Neural progenitor cell (in vitro differentiated cells): Measurements from ENCODE around the gene EPSTI1.

ENCODE experiments used
- EZH2 ChIP-seq: fragments of 200-600 bp; sonication (generic); IDR thresholded peaks from 2 replicates; pipeline ENCODE4 v1.6.1; 2017; ENCODE audit warnings: antibody characterized with exemption, mild to moderate bottlenecking, moderate library complexity
- TF ChIP-seq, protein P1 (sequence below): fragments of 200-600 bp; sonication (generic); IDR thresholded peaks from 2 replicates; pipeline ENCODE4 v1.5.1; 2017; ENCODE audit warnings: antibody characterized with exemption, mild to moderate bottlenecking

DNA sequence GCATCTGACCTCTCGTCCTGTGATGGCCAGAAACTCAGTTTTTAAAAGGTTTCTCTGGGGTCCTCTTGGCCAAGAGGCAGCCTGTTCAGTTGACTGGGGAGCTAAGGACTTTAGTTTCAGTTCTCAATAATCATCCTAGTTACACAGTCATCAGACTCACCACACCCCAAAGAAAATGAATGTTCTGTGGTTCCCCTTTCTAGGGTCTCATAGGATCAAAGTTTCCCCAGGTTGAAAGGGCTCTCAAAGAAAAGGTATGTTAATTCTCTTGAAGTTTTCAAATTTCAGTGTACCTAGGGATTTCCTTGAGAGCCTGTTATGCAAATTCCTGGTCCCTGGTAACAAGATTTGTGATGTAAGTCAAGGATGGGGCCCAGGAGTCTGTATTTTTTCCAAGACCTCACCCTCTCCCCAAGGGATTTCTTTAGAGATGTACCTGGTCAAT lies 115.7 kb downstream of the EPSTI1 start:
- TF ChIP-seq, protein P1, sequence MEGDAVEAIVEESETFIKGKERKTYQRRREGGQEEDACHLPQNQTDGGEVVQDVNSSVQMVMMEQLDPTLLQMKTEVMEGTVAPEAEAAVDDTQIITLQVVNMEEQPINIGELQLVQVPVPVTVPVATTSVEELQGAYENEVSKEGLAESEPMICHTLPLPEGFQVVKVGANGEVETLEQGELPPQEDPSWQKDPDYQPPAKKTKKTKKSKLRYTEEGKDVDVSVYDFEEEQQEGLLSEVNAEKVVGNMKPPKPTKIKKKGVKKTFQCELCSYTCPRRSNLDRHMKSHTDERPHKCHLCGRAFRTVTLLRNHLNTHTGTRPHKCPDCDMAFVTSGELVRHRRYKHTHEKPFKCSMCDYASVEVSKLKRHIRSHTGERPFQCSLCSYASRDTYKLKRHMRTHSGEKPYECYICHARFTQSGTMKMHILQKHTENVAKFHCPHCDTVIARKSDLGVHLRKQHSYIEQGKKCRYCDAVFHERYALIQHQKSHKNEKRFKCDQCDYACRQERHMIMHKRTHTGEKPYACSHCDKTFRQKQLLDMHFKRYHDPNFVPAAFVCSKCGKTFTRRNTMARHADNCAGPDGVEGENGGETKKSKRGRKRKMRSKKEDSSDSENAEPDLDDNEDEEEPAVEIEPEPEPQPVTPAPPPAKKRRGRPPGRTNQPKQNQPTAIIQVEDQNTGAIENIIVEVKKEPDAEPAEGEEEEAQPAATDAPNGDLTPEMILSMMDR: no peak
- TF ChIP-seq EZH2: no peak
